Measurements from ENCODE around the gene LYPD3.

Gene LYPD3

DNA sequence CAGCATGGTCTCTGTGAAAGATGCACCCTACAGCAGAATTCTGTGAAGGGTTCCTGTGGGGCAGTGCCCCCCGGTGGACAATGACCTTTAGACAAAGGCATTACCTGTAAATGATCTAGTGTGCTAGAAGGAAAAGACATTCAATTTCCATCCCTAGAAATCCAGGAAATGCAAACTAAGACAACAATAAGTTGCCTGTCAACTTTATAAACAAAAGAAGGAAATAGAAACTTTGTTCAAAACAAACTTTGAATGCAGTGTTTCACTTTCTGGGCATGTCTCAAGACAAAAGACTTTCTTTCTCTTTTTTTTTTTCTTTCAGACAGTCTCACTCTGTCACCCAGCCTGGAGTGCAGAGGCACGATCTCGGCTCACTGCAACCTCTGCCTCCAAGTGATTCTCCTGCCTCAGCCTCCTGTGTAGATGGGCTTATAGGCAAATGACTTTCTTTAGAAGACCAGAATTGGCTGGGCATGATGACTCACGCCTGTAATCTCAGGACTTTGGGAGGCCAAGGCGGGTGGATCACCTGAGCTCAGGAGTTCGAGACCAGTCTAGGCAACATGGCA lies 35.2 kb downstream of the LYPD3 start:
- no peak for DNase-seq

- no peak for DNase-seq
Observed at GRCh38 chr19:43429395-43429794, 36.0 kb downstream of the LYPD3 start.

- DNase-seq: peak; percentile 8
Observed at GRCh38 chr19:43425567-43426392, 39.6 kb downstream of the LYPD3 start.

DNA sequence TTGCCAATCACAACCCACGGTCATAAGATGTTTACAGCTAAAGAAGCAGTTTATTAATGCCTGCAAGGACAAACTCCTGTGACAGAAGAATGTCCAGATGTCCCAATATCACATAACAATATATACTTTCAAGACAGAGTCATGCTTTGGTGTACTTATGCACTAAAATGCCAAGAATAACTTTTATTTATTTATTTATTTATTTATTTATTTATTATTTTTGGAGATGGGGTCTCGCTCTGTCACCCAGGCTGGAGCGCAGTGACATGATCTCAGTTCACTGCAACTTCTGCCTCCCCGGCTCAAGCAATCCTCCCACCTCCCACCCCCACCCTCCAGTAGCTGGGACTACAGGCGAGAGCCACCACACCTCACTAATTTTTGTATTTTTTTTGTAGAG lies 41.6 kb downstream of the LYPD3 start:
- no peak for DNase-seq

DNA sequence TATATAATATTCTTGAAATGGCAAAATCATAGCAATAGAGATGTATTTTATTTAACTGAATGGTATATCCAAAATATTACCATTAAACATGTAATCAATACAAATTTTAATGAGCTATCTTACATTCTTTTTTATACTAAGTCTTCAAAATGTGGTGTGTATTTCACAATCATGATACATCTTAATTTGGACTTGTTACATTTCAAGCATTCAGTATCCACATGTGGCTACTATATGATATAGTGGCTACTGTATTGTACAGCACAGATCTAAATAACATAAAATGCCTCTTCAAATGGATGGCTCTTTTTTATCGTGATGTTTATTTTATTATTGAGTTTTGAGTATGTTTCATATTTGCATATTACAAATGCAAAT lies 42.7 kb downstream of the LYPD3 start:
- DNase-seq: no peak

- no peak for DNase-seq
Observed at GRCh38 chr19:43422000-43422688, 43.3 kb downstream of the LYPD3 start.

GRCh38 chr19:43420954-43421353 lies 44.5 kb downstream of the LYPD3 start:
- DNase-seq: no peak

DNA sequence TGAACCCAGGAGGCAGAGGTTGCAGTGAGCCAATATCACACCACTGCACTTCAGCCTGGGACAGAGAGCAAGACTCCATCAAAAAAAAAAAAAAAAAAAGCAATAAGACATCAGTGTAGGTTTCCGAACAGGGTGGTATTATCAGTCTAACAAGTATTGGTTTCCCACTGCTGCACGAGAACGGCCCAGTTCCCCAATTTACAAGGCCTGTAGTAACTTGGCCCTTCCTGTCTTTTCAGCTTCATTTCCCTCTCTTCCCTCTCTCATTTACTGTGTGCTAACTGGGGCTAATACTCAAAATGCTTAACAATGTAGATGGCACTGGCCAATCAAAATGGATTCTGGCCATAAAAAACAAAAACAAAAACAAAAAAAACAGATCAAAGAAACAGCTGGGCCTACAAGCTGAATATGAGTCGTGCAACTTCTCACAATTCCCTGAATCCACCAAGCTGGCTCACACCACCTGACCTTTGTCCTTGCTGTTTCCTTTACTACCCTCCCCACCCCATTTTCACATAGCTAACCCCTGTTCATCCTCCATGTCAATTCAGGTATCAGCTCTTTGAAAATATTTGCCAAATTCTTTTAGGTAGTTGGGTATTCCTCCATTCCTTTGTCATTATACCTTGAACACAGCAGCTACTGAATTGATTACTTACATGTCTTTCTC lies 48.3 kb downstream of the LYPD3 start:
- DNase-seq: no peak

- no peak for DNase-seq
Observed at GRCh38 chr19:43414554-43414953, 50.9 kb downstream of the LYPD3 start, which contains the start of gene TEX101. Gene TEX101 (plus strand): TSS chr19:43414890. CDS start chr19:43415920, 1,030 bp downstream.

DNA sequence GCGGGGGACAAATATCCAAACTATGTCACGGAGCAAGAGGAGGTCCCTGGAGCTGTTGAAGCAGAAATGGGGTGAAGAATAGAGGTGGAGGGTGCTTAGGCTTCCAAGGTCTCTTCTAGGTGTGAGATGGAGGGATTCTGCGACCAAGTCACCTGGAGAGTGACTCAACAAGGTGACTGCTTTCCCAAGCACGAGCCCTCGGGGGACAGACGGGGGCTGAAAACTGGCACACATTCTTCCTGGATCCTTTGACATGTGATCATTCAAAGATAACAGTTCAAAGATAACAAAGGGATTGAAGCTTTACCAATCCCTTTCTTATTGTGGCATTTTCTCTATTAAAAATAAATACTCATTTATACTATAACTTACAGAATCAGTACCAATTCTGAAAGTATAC lies 53.0 kb downstream of the LYPD3 start:
- no peak for DNase-seq
